ENCODE data around the gene HPGD.
"Not testable (repeated sequence)": the region's sequence is repeated elsewhere in the genome, so short reads cannot be mapped to it uniquely, and the experiment has no call there.

Gene HPGD

GRCh38 chr4:174524242-174524641 lies 2.0 kb upstream of the HPGD start:
- no peak for DNase-seq

GRCh38 chr4:174523025-174523693 lies 871 bp upstream of the HPGD start:
- no peak for DNase-seq

GRCh38 chr4:174521800-174522182 lies 497 bp downstream of the HPGD start:
- peak; percentile 49 for DNase-seq

- no peak for DNase-seq
Measured at GRCh38 chr4:174520660-174521059, 1.6 kb downstream of the HPGD start.

GRCh38 chr4:174517502-174518445 lies 4.5 kb downstream of the HPGD start:
- DNase-seq: no peak

- DNase-seq: no peak
Measured at GRCh38 chr4:174516794-174517193, 5.5 kb downstream of the HPGD start.

- DNase-seq: no peak
Measured at GRCh38 chr4:174516345-174516744, 5.9 kb downstream of the HPGD start.

GRCh38 chr4:174512745-174513144 lies 9.5 kb downstream of the HPGD start:
- DNase-seq: no peak

- DNase-seq: no peak
Measured at GRCh38 chr4:174505892-174506291, 16.4 kb downstream of the HPGD start.

GRCh38 chr4:174505007-174505406 lies 17.3 kb downstream of the HPGD start:
- no peak for DNase-seq

- no peak for DNase-seq
Measured at GRCh38 chr4:174503079-174503715, 19.1 kb downstream of the HPGD start.

GRCh38 chr4:174496631-174497432 lies 25.5 kb downstream of the HPGD start:
- no peak for DNase-seq

- DNase-seq: no peak
Measured at GRCh38 chr4:174495626-174496025, 26.7 kb downstream of the HPGD start.

- no peak for DNase-seq
Measured at GRCh38 chr4:174494726-174495125, 27.6 kb downstream of the HPGD start.

- no peak for DNase-seq
Measured at GRCh38 chr4:174494146-174494545, 28.1 kb downstream of the HPGD start.

GRCh38 chr4:174490451-174490961 lies 31.8 kb downstream of the HPGD start:
- DNase-seq: no peak

- DNase-seq: not testable (repeated sequence)
Measured at GRCh38 chr4:174488368-174488767, 33.9 kb downstream of the HPGD start.

GRCh38 chr4:174485025-174485424 lies 37.3 kb downstream of the HPGD start:
- no peak for DNase-seq

GRCh38 chr4:174483792-174484191 lies 38.5 kb downstream of the HPGD start:
- no peak for DNase-seq

- DNase-seq: no peak
Measured at GRCh38 chr4:174479140-174479539, 43.1 kb downstream of the HPGD start.

- DNase-seq: no peak
Measured at GRCh38 chr4:174475528-174475927, 46.8 kb downstream of the HPGD start.

GRCh38 chr4:174474457-174475075 lies 47.7 kb downstream of the HPGD start:
- DNase-seq: no peak

Measured in right forelimb (tissue), 1 donor.